Muscle of back (tissue), 11 donors: ENCODE data around the gene HNF4A. TPM values are rescaled to one million over a fixed set of nuclear protein-coding genes. Genes with fewer than 3 reads are reported as not detected.
"Not testable (repeated sequence)": the region's sequence is repeated elsewhere in the genome, so short reads cannot be mapped to it uniquely, and the experiment has no call there.

Experiments
- DNase-seq, 3 donors: peaks; one replicate each; pipeline versions ENCODE4 v3.0.0 to v3.0.0-alpha.2; 2013
- polyA plus RNA-seq, 10 donors: library from polyadenylated mRNA; unstranded; fragments of 120-200 nt; gene quantifications; one replicate each; pipeline ENCODE4 v1.2.1, GENCODE V29; 2013; ENCODE audit not compliant: insufficient read length in 10 of 10

The HNF4A gene
- polyA plus RNA-seq, 10 donors, result 0.07 to 0.16 (median 0.10) TPM; not detected in 6

DNA sequence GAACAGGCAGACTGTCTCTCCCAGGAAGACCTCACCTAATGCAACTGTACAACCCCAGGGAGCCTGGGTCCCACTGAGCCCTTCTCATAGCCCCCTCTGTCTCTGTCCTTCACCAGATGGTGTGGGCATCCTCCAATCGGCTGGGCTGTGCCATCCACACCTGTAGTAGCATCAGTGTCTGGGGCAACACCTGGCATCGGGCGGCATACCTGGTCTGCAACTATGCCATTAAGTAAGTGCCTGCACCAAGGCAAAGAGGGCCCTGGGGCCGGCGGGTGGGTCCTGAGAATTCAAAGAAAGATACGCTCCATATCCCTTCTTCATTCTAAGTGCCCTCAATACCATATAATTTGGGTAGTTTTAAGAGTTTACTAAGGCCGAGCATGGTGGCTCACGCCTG lies 10.4 kb upstream of the HNF4A start:
- DNase-seq, result no peak

DNA sequence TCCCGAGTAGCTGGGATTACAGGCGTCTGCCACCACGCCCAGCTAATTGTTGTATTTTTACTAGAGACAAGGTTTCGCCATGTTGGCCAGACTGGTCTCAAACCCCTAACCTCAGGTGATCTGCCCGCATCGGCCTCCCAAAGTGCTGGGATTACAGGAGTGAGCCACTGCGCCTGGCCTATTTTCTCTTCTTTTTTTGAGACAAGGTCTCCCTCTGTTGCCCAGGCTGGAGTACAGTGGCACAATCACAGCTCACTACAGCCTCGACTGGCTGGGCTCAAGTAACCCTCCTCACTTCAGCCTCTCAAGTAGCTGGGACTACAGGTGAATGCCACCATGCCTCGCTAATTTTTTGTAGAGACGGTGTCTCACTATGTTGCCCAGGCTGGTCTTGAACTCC lies 9.6 kb upstream of the HNF4A start:
- not testable (repeated sequence) for DNase-seq

GRCh38 chr20:44348168-44348659 lies 7.3 kb upstream of the HNF4A start:
- no peak for DNase-seq

DNA sequence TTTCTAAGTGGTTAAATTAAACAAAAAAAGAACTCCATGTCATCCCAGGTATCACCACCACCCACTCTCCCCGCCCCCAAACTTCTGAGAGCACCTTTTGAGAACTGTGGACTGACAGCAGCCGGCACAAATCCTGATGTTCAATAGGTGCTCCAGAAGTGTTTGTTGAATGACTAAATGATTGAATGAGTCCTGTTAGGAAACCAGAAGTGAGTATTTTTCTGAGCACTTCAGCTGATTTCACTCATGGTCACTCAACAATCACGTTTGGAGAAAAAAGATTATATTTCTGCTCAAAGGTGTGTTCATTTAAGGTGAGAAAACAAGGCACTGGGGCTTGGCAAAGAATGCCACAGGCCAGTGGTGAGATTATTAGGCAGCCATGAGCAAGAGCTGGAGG lies 6.2 kb upstream of the HNF4A start:
- no peak for DNase-seq

GRCh38 chr20:44350567-44350966 lies 4.9 kb upstream of the HNF4A start:
- DNase-seq, result no peak

GRCh38 chr20:44354979-44355497 lies 461 bp upstream of the HNF4A start:
- no peak for DNase-seq

DNA sequence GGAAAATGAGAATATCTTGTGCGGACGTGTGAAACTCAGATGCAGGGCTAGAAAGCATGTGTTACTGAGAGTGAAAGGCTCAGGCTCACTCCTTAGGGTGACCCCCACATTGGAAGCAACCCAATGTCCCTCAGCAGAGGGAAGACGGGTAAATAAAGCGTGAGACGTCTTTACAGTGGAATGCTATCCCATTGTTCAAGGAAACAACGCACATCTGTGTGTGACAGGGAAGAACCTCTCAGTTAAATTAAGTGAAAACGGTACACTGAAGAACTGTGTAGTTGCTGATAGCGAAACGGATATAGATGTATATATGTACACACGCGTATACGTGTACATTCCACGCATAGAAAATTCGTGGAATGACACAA lies 839 bp downstream of the HNF4A start:
- DNase-seq, result no peak

DNA sequence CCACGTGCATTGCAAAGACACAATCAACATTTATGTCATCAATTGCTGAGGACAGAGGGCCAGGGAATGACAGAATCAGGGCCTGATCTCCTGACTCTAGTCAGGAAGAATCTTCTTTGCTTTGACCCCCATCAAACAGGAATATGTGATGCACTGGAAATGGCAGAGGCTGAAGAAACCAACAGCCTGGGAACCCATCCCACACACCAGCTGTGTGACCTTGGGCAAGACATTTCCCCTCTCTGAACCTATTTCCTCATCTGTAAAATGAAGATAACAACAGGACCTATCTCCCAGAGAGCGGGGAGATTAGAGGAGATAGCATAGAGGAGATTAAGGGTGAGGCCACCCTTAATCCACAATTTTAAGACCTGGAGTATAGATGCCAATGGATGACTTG lies 1.5 kb downstream of the HNF4A start:
- DNase-seq, result no peak

DNA sequence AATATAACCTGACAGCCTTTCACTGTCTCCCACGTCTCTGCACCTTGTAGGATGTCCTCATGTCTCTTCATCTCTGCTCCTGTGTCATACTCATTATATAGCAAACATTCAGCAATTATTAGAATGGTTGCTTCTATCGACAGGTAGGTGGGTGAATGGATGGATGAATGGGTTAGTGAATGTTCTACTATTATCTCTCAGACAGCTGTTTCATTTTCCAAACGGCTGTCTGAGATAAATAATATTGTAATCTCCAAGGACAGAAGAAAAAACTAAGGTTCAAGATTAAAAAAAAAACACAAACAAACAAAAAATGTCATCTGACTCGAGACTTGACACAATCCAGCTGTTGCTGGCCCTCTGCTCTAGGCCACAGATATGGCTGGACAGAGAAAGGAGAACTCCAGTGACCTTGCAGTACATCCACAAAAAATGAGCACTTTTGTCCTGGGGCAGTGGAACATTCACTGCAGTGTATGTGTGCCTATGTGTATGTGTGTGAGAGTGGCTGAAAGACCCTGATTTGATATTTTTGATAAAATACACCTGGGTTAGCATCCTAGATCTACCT lies 2.1 kb downstream of the HNF4A start:
- no peak for DNase-seq

GRCh38 chr20:44358776-44359175 lies 3.3 kb downstream of the HNF4A start:
- DNase-seq, result no peak

DNA sequence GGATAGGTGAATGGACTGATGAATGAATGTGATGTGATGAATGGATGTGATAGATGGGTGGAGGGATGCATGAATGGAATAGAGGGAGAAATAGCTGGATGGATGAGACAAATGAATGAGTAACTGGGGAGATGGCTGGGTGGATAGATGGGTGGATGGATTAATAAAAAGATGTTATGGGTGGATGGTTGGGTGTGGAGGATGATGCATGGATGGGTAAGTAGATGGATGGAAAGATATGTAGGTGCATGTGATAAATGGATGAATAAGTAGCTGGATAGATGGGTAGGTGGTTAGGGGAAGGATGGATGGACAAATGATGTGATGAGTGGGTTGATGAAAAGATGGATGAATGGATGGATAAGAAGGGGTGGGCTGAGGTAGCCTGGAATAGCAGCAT lies 4.7 kb downstream of the HNF4A start:
- no peak for DNase-seq

GRCh38 chr20:44361021-44361420 lies 5.5 kb downstream of the HNF4A start:
- no peak for DNase-seq

- DNase-seq, result no peak
These were observed 7.0 kb downstream of the HNF4A start for GRCh38 chr20:44362466-44362940.

GRCh38 chr20:44364068-44364467 lies 8.6 kb downstream of the HNF4A start:
- DNase-seq, result no peak

- no peak for DNase-seq
These were observed 9.3 kb downstream of the HNF4A start for GRCh38 chr20:44364780-44365179.

- no peak for DNase-seq
These were observed 12.2 kb downstream of the HNF4A start for GRCh38 chr20:44367746-44368145.

- no peak for DNase-seq
These were observed 15.2 kb downstream of the HNF4A start for GRCh38 chr20:44370639-44371218.

GRCh38 chr20:44382641-44383040 lies 27.1 kb downstream of the HNF4A start:
- DNase-seq, result no peak

DNA sequence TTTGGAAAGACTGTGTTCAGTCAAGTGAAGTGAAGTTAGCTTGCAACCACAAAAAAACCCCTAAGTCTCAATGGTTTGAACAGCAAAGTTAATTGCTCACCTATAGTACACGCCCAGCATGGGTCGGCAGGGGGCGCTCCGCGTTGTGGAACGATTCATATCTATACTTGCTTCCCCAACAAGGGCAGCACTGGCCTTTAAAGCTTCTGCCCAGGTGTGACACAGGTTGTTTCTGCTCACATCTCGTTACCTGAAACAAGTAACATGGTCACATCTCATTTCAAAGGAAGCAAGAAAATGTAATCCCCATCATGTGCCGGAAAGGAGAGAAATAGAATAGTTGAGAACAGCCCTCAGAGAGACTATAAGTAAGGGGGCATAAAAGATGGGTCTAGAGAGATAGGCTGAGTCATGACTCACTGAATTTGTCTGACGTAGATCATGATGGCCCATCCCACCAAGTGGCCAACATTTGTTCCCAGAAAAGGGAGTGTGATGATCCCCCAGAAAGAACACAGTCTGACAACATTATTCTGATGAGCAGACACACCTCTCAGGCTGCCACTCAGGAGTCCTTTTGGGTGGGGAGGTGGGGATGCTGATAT lies 29.0 kb downstream of the HNF4A start:
- peak in 2 of 3 donors; percentile 59 to 69 for DNase-seq

DNA sequence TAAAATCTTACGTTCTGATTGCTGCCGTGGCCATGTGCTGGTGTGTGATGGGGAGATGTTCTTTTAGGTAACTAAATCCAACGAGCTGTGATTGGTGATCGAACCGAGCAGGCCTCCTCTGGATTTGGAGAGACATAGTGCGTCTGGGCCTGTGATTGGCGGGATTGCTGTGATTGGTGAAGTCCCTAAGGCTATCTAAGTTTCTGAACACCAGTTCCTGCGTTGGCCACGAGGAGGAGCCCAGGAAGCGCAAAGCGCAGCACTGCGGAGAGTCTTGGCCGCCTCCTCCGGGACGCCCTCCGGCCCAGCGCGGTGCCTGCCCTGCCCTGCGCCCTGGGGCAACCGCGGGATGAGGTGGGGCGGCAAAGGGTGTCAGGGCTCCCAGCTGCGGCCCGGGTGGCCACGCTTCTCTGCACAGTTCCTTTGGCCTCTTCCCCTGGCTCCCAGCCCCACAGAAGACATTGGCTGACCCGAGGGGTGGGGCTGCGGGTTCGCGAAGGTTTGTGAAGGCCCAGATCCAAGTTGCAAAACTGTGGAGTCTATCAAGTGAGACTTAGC lies 33.0 kb downstream of the HNF4A start:
- peak; percentile 21 to 45 (median 29) for DNase-seq

DNA sequence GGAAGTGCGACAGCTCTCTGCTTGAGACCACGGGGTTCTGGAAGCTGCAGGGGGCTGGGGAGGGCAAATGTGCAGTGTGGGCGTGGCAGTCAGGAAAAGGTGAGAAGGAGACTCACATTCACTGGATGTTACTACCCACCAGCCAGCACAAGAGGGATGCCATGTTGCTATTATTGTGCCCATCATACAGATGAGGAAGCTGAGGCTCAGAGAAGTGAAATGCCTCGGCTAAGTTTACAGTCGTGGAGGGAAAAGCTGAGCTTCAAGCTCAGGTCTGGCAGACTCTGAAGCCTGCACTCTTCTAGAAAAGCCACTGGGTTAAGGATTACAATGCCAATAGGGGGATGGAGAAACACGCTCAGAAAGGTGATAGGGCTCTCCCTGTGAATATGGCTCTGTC lies 34.4 kb downstream of the HNF4A start:
- no peak for DNase-seq

- DNase-seq, result no peak
These were observed 34.8 kb downstream of the HNF4A start for GRCh38 chr20:44390280-44390679.
